Measurements from ENCODE around the gene DMRTC2. TPM values are rescaled to one million over a fixed set of nuclear protein-coding genes. Genes with fewer than 3 reads are reported as not detected.

Gene DMRTC2
- total RNA-seq, 1 donor from 2014 or later, result not detected

- no peak for TF ChIP-seq CTCF (IDR thresholded peaks at IDR 0.05; ENCODE audit: partially characterized antibody, unreplicated experiment)
- Mint-ChIP-seq H3K4me3 (ENCODE audit: unreplicated experiment) (no peak overlapping the region), H3K4me1 (ENCODE audit: low read depth, unreplicated experiment) (peaks cover 2% of the 10 kb centered on the region), H3K27ac (ENCODE audit: unreplicated experiment) (no peak overlapping the region), H3K9me3 (ENCODE audit: unreplicated experiment) (peaks cover 1% of the 10 kb centered on the region), H3K36me3 (ENCODE audit: unreplicated experiment) (no peaks in the 10 kb centered on the region), H3K27me3 (ENCODE audit: unreplicated experiment) (peaks cover 7% of the 10 kb centered on the region)
- no peak for DNase-seq
Measured at GRCh38 chr19:41877916-41878905, 33.4 kb downstream of the DMRTC2 start.

GRCh38 chr19:41879080-41879479 lies 34.2 kb downstream of the DMRTC2 start:
- Mint-ChIP-seq H3K9me3 (ENCODE audit: unreplicated experiment) (peaks cover 4% of the 10 kb centered on the region), H3K27ac (ENCODE audit: unreplicated experiment) (no peak overlapping the region), H3K4me3 (ENCODE audit: unreplicated experiment) (no peak overlapping the region), H3K36me3 (ENCODE audit: unreplicated experiment) (no peaks in the 10 kb centered on the region), H3K4me1 (ENCODE audit: low read depth, unreplicated experiment) (peaks cover 5% of the 10 kb centered on the region), H3K27me3 (ENCODE audit: unreplicated experiment) (peaks cover 7% of the 10 kb centered on the region)
- TF ChIP-seq CTCF (IDR thresholded peaks at IDR 0.05; ENCODE audit: partially characterized antibody, unreplicated experiment), result no peak
- DNase-seq, result no peak

GRCh38 chr19:41879670-41880328 lies 35.0 kb downstream of the DMRTC2 start:
- Mint-ChIP-seq H3K4me1 (ENCODE audit: low read depth, unreplicated experiment) (peaks cover 5% of the 10 kb centered on the region), H3K9me3 (ENCODE audit: unreplicated experiment) (peaks cover 4% of the 10 kb centered on the region), H3K27me3 (ENCODE audit: unreplicated experiment) (peaks cover 7% of the 10 kb centered on the region), H3K4me3 (ENCODE audit: unreplicated experiment) (no peak overlapping the region), H3K36me3 (ENCODE audit: unreplicated experiment) (no peaks in the 10 kb centered on the region), H3K27ac (ENCODE audit: unreplicated experiment) (no peak overlapping the region)
- DNase-seq, result no peak
- no peak for TF ChIP-seq CTCF (IDR thresholded peaks at IDR 0.05; ENCODE audit: partially characterized antibody, unreplicated experiment)

- Mint-ChIP-seq H3K4me1 (ENCODE audit: low read depth, unreplicated experiment) (peaks cover 6% of the 10 kb centered on the region), H3K9me3 (ENCODE audit: unreplicated experiment) (peaks cover 5% of the 10 kb centered on the region), H3K4me3 (ENCODE audit: unreplicated experiment) (no peak overlapping the region), H3K27me3 (ENCODE audit: unreplicated experiment) (peaks cover 7% of the 10 kb centered on the region), H3K36me3 (ENCODE audit: unreplicated experiment) (no peaks in the 10 kb centered on the region), H3K27ac (ENCODE audit: unreplicated experiment) (no peak overlapping the region)
- no peak for DNase-seq
- no peak for TF ChIP-seq CTCF (IDR thresholded peaks at IDR 0.05; ENCODE audit: partially characterized antibody, unreplicated experiment)
Measured at GRCh38 chr19:41880329-41880708, 35.5 kb downstream of the DMRTC2 start.

Data from glutamatergic neuron (in vitro differentiated cells).